Measurements from ENCODE around the gene VPS13A. TPM values are rescaled to one million over a fixed set of nuclear protein-coding genes. Genes with fewer than 3 reads are reported as not detected.

Gene VPS13A
- total RNA-seq, 1 experiment from 2014 or later, result 52.8 TPM

DNA sequence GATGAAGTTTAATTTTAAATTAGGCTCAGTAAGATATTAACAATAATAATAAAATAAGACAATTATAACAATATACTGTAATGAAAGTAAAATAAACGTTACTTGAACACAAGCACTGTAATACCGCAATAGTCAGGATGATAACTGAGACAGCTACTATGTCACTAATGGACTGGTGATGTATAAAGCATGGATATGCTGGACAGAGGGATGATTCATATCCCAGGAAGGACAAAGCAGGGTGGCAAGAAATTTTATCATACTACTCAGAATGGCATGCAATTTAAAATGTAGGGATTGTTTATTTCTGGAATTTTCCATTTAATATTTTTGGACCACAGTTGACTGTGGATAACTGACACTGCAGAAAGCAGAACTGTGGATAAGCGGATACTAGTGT is 196.9 kb downstream of the VPS13A start:
- no peaks in the 10 kb centered on the region for H3K4me1 ChIP-seq (ENCODE audit: control insufficient read depth in 1 of 2, insufficient read depth in 2 of 2, low read length in 2 of 2)
- H3K79me2 ChIP-seq (ENCODE audit: insufficient read depth, low read length), result no peaks in the 10 kb centered on the region
- ChIA-PET POLR2A (no interaction called here), CTCF (no interaction called here), RAD21 (ENCODE audit: low non-redundant PET in 1 of 2, low total read pairs in 2 of 2, uncharacterized antibody in 2 of 2, unreplicated experiment in 2 of 2) (no interaction called here)
- no peaks in the 10 kb centered on the region for H3K27me3 ChIP-seq (ENCODE audit: insufficient read depth, low read length)
- no peak for ATAC-seq
- no peak overlapping the region for H3K9ac ChIP-seq (ENCODE audit: low read length)
- no peak for TF ChIP-seq JUND (IDR thresholded peaks at IDR 0.05)
- no peak for TF ChIP-seq EZH2phosphoT487 (IDR thresholded peaks at IDR 0.05; ENCODE audit: borderline replicate concordance)
- no peak for TF ChIP-seq SP1 (IDR thresholded peaks at IDR 0.05; ENCODE audit: low read depth)
- no peak overlapping the region for H3K4me2 ChIP-seq (ENCODE audit: low read length)
- H3K4me3 ChIP-seq (replicated peaks in 1 of 2; ENCODE audit: low read depth in 1 of 2, low read length in 2 of 2), result no peak overlapping the region
- DNase-seq (ENCODE audit: low read depth, low spot score), result no peak
- H4K20me1 ChIP-seq (ENCODE audit: insufficient read depth), result no peaks in the 10 kb centered on the region
- no peak overlapping the region for H2AFZ ChIP-seq (ENCODE audit: low read depth, low read length, poor library complexity, severe bottlenecking)
- H3K9me3 ChIP-seq (ENCODE audit: control insufficient read depth in 1 of 2, insufficient read depth in 1 of 2, low read depth in 1 of 2, low read length in 2 of 2), result no peaks in the 10 kb centered on the region
- peaks cover 0 to 7% of the 10 kb centered on the region in 2 experiments; a peak in 3 of 4 replicates for H3K36me3 ChIP-seq (ENCODE audit: control insufficient read depth in 1 of 2, insufficient read depth in 2 of 2, low read length in 2 of 2)
- no peak overlapping the region for H3K27ac ChIP-seq (ENCODE audit: low read depth, low read length)
- intact Hi-C loops (cut with micrococcal nuclease), result no loop called here
- BruUV-seq (replicated peaks), result no TSS peak
- no peaks in the 10 kb centered on the region for H3K9me2 ChIP-seq (ENCODE audit: insufficient read depth)

DNA sequence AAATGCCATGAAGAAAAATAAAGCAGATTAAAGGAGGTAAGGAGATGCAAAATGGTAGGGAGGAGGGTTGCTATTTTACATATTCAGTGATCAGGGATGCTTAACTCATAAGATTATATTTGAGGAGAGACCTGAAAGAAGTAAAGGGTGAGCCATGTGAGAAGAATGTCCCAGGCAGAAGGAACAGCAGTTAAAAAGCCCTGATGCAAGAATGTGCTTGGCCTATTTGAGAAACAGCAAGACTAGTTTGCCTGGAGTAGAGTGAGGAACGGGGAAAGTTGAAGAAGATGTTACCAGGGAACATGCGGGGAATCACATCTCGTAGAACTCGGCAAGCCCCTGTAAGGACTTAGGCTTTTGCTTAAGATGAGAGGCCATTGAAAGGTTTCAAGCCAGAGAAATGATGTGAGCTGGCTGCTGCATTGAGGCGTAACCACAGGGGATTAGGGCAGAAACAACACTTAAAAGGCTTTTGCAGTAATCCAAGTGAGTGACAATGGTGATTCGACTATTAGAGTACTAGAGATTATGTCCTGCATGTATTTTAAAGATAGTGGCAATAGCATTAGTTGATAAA is 198.7 kb downstream of the VPS13A start:
- H2AFZ ChIP-seq (ENCODE audit: low read depth, low read length, poor library complexity, severe bottlenecking), result no peak overlapping the region
- H3K27me3 ChIP-seq (ENCODE audit: insufficient read depth, low read length), result no peaks in the 10 kb centered on the region
- CTCF ChIA-PET, result no interaction called here
- H3K9ac ChIP-seq (ENCODE audit: low read length), result no peak overlapping the region
- no peak for TF ChIP-seq RAD21 (IDR thresholded peaks at IDR 0.05; ENCODE audit: low read depth)
- TF ChIP-seq SIN3A (IDR thresholded peaks at IDR 0.05; ENCODE audit: low read depth), result no peak
- no peak for TF ChIP-seq SRF (IDR thresholded peaks at IDR 0.05; ENCODE audit: low read depth)
- TF ChIP-seq, protein P1, sequence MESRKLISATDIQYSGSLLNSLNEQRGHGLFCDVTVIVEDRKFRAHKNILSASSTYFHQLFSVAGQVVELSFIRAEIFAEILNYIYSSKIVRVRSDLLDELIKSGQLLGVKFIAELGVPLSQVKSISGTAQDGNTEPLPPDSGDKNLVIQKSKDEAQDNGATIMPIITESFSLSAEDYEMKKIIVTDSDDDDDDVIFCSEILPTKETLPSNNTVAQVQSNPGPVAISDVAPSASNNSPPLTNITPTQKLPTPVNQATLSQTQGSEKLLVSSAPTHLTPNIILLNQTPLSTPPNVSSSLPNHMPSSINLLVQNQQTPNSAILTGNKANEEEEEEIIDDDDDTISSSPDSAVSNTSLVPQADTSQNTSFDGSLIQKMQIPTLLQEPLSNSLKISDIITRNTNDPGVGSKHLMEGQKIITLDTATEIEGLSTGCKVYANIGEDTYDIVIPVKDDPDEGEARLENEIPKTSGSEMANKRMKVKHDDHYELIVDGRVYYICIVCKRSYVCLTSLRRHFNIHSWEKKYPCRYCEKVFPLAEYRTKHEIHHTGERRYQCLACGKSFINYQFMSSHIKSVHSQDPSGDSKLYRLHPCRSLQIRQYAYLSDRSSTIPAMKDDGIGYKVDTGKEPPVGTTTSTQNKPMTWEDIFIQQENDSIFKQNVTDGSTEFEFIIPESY (IDR thresholded peaks at IDR 0.05; ENCODE audit: extremely low read depth, insufficient replicate concordance, low read length), result no peak
- TF ChIP-seq, protein P2, sequence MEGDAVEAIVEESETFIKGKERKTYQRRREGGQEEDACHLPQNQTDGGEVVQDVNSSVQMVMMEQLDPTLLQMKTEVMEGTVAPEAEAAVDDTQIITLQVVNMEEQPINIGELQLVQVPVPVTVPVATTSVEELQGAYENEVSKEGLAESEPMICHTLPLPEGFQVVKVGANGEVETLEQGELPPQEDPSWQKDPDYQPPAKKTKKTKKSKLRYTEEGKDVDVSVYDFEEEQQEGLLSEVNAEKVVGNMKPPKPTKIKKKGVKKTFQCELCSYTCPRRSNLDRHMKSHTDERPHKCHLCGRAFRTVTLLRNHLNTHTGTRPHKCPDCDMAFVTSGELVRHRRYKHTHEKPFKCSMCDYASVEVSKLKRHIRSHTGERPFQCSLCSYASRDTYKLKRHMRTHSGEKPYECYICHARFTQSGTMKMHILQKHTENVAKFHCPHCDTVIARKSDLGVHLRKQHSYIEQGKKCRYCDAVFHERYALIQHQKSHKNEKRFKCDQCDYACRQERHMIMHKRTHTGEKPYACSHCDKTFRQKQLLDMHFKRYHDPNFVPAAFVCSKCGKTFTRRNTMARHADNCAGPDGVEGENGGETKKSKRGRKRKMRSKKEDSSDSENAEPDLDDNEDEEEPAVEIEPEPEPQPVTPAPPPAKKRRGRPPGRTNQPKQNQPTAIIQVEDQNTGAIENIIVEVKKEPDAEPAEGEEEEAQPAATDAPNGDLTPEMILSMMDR (IDR thresholded peaks at IDR 0.05 in 2 of 3, conservative IDR thresholded peaks at IDR 0.05 in 1 of 3; ENCODE audit: borderline replicate concordance in 1 of 3, insufficient read depth in 1 of 3, low read depth in 2 of 3, low read length in 2 of 3), result no peak
- no peak for TF ChIP-seq TCF7L2 (IDR thresholded peaks at IDR 0.05; ENCODE audit: borderline replicate concordance, extremely low read depth, insufficient read depth, insufficient read length)
- TF ChIP-seq CEBPB (IDR thresholded peaks at IDR 0.05; ENCODE audit: low read depth), result no peak
- TF ChIP-seq SP1 (IDR thresholded peaks at IDR 0.05; ENCODE audit: low read depth), result no peak
- no peak for TF ChIP-seq ELF1 (IDR thresholded peaks at IDR 0.05; ENCODE audit: borderline replicate concordance, low read depth)
- TF ChIP-seq EZH2phosphoT487 (IDR thresholded peaks at IDR 0.05; ENCODE audit: borderline replicate concordance), result no peak
- RAD21 ChIA-PET (ENCODE audit: low non-redundant PET in 1 of 2, low total read pairs in 2 of 2, uncharacterized antibody in 2 of 2, unreplicated experiment in 2 of 2), result no interaction called here
- no peak overlapping the region for H3K4me2 ChIP-seq (ENCODE audit: low read length)
- H3K4me1 ChIP-seq (ENCODE audit: control insufficient read depth in 1 of 2, insufficient read depth in 2 of 2, low read length in 2 of 2), result no peaks in the 10 kb centered on the region
- intact Hi-C loops (cut with micrococcal nuclease), result no loop called here
- no peak overlapping the region for H3K4me3 ChIP-seq (replicated peaks in 1 of 2; ENCODE audit: low read depth in 1 of 2, low read length in 2 of 2)
- BruUV-seq (replicated peaks), result no TSS peak
- H3K27ac ChIP-seq (ENCODE audit: low read depth, low read length), result no peak overlapping the region
- ATAC-seq, result no peak
- H3K36me3 ChIP-seq (ENCODE audit: control insufficient read depth in 1 of 2, insufficient read depth in 2 of 2, low read length in 2 of 2), result peaks cover 0 to 4% of the 10 kb centered on the region in 2 experiments; a peak in 3 of 4 replicates
- no peaks in the 10 kb centered on the region for H3K79me2 ChIP-seq (ENCODE audit: insufficient read depth, low read length)
- DNase-seq (ENCODE audit: low read depth, low spot score), result no peak
- H3K9me3 ChIP-seq (ENCODE audit: control insufficient read depth in 1 of 2, insufficient read depth in 1 of 2, low read depth in 1 of 2, low read length in 2 of 2), result no peaks in the 10 kb centered on the region
- POLR2A ChIA-PET, result no interaction called here
- H4K20me1 ChIP-seq (ENCODE audit: insufficient read depth), result no peaks in the 10 kb centered on the region
- no peaks in the 10 kb centered on the region for H3K9me2 ChIP-seq (ENCODE audit: insufficient read depth)

Measured in HCT116 (cell line).